Activated B cell treated with CpG ODN at 0.5 μM for 24 hours (primary cell): ENCODE measurements around the gene RIN3. TPM values are rescaled to one million over a fixed set of nuclear protein-coding genes. Genes with fewer than 3 reads are reported as not detected.

Source experiments
- ATAC-seq: fragments of 200-7000 bp; cut with Tn5 transposase; one replicate; pipeline ENCODE4 v1.10.0; 2021; ENCODE audit warnings: low read depth, mild to moderate bottlenecking, moderate library complexity
- CTCF ChIA-PET: fragments of 350-600 bp; sonication (Branson Sonifier 250); formaldehyde crosslinking; loops from one replicate; lab custom pipeline; 2021; ENCODE audit warnings: antibody characterized with exemption; lab: Charles Lee
- POLR2A ChIA-PET: fragments of 350-600 bp; sonication (Branson Sonifier 250); formaldehyde crosslinking; loops from one replicate; lab custom pipeline; 2021; ENCODE audit warnings: antibody characterized with exemption; lab: Charles Lee
- DNase-seq: peaks from one replicate; pipeline ENCODE4 v3.0.0; 2022
- H3K27ac Mint-ChIP-seq: one replicate; pipeline ENCODE4 v1.8.0; 2020; ENCODE audit warnings: mixed read lengths
- H3K27me3 Mint-ChIP-seq: one replicate; pipeline ENCODE4 v1.8.0; 2021; ENCODE audit warnings: mixed read lengths
- H3K36me3 Mint-ChIP-seq: one replicate; pipeline ENCODE4 v1.8.0; 2021; ENCODE audit warnings: low read depth, mixed read lengths
- H3K4me1 Mint-ChIP-seq: one replicate; pipeline ENCODE4 v1.8.0; 2021; ENCODE audit warnings: mixed read lengths
- H3K4me3 Mint-ChIP-seq: one replicate; pipeline ENCODE4 v1.8.0; 2020; ENCODE audit warnings: mild to moderate bottlenecking, mixed read lengths
- H3K9me3 Mint-ChIP-seq: one replicate; pipeline ENCODE4 v1.8.0; 2020; ENCODE audit warnings: mixed read lengths
- intact Hi-C: fragments of 100-400 bp; cut with micrococcal nuclease; formaldehyde crosslinking; loops from one replicate; pipeline ENCODE4 v1.15.1; 2024
- total RNA-seq: library from RNA; stranded (reverse); gene quantifications from 2 replicates; pipeline ENCODE4 v1.2.3, GENCODE V29; 2022
- TF ChIP-seq, protein P1 (sequence below): fragments of 200-600 bp; IDR thresholded peaks from one replicate; pipeline ENCODE4 v1.8.0; 2022; ENCODE audit warnings: antibody characterized with exemption, mild to moderate bottlenecking

Gene RIN3
- total RNA-seq, 1 donor from 2014 or later: 62.6 TPM

DNA sequence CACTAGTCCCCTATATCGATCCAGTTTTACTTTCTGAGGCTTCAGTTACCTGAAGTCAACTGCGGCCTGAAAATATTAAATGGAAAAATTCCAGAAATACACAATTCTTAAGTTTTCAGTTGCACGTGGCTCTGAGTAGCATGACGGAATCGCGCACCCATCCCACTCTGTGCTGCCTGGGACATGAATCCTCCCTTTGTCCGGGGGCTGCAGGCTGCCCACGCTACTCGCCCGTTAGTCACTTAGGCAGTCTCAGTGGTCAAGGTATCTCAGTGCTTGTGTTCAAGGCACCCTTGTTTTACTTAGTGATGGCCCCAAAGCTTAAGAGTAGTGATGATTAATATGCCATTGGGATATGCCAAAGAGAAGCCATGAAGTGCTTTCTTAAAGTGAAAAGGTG lies 188.2 kb downstream of the RIN3 start:
- Mint-ChIP-seq H3K4me1 (peaks cover 82% of the 10 kb centered on the region), H3K27ac (no peak overlapping the region), H3K27me3 (no peaks in the 10 kb centered on the region), H3K36me3 (peaks cover 7% of the 10 kb centered on the region), H3K4me3 (no peak overlapping the region), H3K9me3 (no peaks in the 10 kb centered on the region)
- TF ChIP-seq, protein P1, sequence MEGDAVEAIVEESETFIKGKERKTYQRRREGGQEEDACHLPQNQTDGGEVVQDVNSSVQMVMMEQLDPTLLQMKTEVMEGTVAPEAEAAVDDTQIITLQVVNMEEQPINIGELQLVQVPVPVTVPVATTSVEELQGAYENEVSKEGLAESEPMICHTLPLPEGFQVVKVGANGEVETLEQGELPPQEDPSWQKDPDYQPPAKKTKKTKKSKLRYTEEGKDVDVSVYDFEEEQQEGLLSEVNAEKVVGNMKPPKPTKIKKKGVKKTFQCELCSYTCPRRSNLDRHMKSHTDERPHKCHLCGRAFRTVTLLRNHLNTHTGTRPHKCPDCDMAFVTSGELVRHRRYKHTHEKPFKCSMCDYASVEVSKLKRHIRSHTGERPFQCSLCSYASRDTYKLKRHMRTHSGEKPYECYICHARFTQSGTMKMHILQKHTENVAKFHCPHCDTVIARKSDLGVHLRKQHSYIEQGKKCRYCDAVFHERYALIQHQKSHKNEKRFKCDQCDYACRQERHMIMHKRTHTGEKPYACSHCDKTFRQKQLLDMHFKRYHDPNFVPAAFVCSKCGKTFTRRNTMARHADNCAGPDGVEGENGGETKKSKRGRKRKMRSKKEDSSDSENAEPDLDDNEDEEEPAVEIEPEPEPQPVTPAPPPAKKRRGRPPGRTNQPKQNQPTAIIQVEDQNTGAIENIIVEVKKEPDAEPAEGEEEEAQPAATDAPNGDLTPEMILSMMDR: no peak
- ChIA-PET CTCF (no interaction called here), POLR2A (interaction anchor here (0.9 kb wide), 1 partner anchor 47 kb away, joined by 5 read pairs; the partner anchor contains the start of gene LGMN)
- DNase-seq (no peak), ATAC-seq (no peak)
- intact Hi-C loops: loop anchor here (5.0 kb wide), 1 partner anchor 90 kb away; the partner anchor contains the start of gene GOLGA5

DNA sequence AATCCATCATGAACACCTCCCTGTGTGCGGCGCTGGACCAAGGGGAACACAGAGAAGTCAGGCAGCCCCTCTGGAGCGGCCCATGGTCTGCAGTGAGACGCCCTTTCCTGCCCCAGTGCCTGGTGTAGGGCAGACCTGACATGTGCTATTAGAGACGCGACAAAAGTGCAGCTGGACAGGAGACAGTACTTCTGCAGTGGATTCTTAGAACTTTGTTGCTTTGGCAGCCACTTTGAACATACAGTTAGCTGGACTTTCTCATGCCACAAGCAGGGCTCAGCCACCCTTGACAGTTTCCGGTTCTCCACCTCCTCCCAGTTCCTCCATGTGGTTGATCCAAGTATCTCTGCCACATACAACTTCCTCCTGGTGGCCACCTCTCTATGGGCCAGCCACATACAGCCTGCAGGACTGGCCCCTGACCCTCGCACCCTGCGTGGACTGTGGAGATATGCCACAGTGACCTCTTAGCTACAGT lies 188.9 kb downstream of the RIN3 start:
- intact Hi-C loops: loop anchor here (5.0 kb wide), 1 partner anchor 90 kb away; the partner anchor contains the start of gene GOLGA5
- Mint-ChIP-seq H3K4me1 (peaks cover 77% of the 10 kb centered on the region), H3K36me3 (peaks cover 12% of the 10 kb centered on the region), H3K27me3 (no peaks in the 10 kb centered on the region), H3K27ac (peak overlapping the region; percentile 19), H3K4me3 (peak overlapping the region; percentile 44), H3K9me3 (no peaks in the 10 kb centered on the region)
- DNase-seq (no peak), ATAC-seq (no peak)
- TF ChIP-seq, protein P1: no peak
- ChIA-PET CTCF (interaction anchor here (1.0 kb wide), 1 partner anchor 114 kb away, joined by 3 read pairs; no protein-coding TSS in a partner anchor), POLR2A (interaction anchor here (0.5 to 0.9 kb wide), 3 partner anchors 46 to 598 kb away, joined by 3 to 6 read pairs (median 5); partner anchors contain the start of gene LGMN)

DNA sequence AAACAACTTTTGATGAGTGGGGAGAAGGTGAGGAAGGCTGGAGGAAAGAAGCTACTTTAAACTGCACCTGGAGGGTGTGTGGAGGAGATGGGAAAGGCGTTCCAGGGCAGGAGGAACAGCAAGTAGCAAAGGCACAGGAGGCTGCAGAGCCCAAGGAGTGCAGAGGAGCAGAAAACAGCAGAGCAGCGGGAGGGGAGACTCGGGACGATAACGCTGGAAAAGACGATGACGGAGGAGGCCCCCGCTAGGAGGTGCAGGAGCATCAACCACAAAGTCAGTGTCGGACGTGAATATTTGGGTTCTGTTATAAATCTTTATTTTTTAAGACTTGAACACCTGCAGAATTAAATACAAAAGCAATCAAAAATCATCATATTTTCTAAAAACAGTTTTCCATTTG lies 189.9 kb downstream of the RIN3 start:
- peaks cover 14% of the 10 kb centered on the region for H3K36me3 Mint-ChIP-seq
- POLR2A ChIA-PET: interaction anchor here (0.6 to 1.6 kb wide), 7 partner anchors 15 to 663 kb away, joined by 3 to 7 read pairs (median 6); partner anchors contain the start of genes CPSF2, LGMN, NDUFB1 and TRIP11
- TF ChIP-seq, protein P1: no peak
- H3K4me1 Mint-ChIP-seq: peaks cover 67% of the 10 kb centered on the region
- H3K4me3 Mint-ChIP-seq: peak overlapping the region; percentile 44
- no peaks in the 10 kb centered on the region for H3K27me3 Mint-ChIP-seq
- ATAC-seq (no peak), DNase-seq (no peak)
- H3K27ac Mint-ChIP-seq: peak overlapping the region; percentile 90
- CTCF ChIA-PET: interaction anchor here (1.1 kb wide), 3 partner anchors 13 to 77 kb away, joined by 3 read pairs; no protein-coding TSS in a partner anchor
- intact Hi-C loops: loop anchor here (5.0 kb wide), 1 partner anchor 89 kb away; the partner anchor contains the start of gene GOLGA5
- H3K9me3 Mint-ChIP-seq: no peaks in the 10 kb centered on the region

DNA sequence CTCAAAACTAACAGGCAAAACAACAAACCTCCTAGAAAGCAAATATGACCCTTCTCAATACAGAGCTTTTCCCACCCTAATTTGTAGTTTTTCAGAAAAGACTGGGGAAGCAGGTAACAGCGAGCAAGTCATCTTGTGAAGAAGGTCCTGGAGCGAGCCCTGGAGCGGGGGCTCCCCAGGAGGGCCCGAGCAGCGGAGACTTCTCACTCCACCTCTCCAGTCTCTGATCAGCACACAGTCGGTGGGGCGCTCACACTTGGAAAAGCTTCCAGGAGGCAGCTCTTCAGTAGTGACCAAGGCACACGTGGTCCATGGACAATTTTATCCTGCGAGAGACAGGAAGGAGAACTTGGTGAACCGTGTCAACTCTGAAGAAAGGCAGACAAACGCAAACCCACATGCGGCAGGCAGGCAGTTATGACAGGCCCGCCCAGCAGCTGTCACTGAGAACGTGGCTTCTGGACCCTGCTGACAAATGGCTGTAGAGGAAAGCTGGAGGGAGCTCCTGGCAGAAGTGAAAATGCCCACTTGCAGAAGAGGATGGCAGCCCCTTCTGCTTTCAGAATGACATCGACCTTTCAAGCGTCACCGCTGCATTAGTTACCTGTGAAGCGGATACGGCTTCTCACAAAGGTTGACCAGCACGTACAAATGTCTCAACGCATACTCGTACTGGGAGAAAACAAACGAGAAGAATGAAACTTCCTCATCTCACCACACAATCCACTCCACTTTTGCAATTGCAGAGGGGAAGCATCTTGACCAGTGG lies 190.6 kb downstream of the RIN3 start:
- H3K4me3 Mint-ChIP-seq: peak overlapping the region; percentile 51

More for the DNA sequence above, 190.6 kb downstream of the RIN3 start:
- peaks cover 19% of the 10 kb centered on the region for H3K36me3 Mint-ChIP-seq
- H3K9me3 Mint-ChIP-seq: no peaks in the 10 kb centered on the region
- TF ChIP-seq, protein P1: no peak
- POLR2A ChIA-PET: interaction anchor here (0.6 to 1.6 kb wide), 13 partner anchors 11 to 664 kb away, joined by 3 to 7 read pairs (median 5); partner anchors contain the start of genes CPSF2, GOLGA5, LGMN and NDUFB1
- CTCF ChIA-PET: interaction anchor here (1.1 kb wide), 3 partner anchors 14 to 76 kb away, joined by 3 read pairs; no protein-coding TSS in a partner anchor
- DNase-seq: peak; percentile 57
- peaks cover 60% of the 10 kb centered on the region for H3K4me1 Mint-ChIP-seq
- intact Hi-C loops: loop anchor here (1.0 to 5.0 kb wide), 6 partner anchors 8 to 88 kb away; partner anchors contain the start of genes GOLGA5 and LGMN
- no peaks in the 10 kb centered on the region for H3K27me3 Mint-ChIP-seq
- ATAC-seq: peak; percentile 98
- peak overlapping the region; percentile 90 for H3K27ac Mint-ChIP-seq
